Keratinocyte (primary cell): ENCODE data around the gene DCAF15.

Source experiments
- CTCF ChIP-seq, 3 experiments: IDR thresholded peaks in 1 of 3; conservative IDR thresholded peaks in 1 of 3; optimal IDR thresholded peaks in 1 of 3; 2 replicates in 2 of 3; 3 replicates in 1 of 3; pipeline versions ENCODE3 to v1.5.1; 2011; ENCODE audit warnings: low read length in 3 of 3, mild to moderate bottlenecking in 3 of 3, moderate library complexity in 2 of 3, control low read depth in 1 of 3, inconsistent platforms in 1 of 3; ENCODE audit not compliant: insufficient read depth in 2 of 3; ENCODE audit errors: extremely low read depth in 1 of 3
- EZH2 ChIP-seq: IDR thresholded peaks from one replicate; pipeline ENCODE4 v1.6.1; 2012; ENCODE audit warnings: inconsistent platforms, mild to moderate bottlenecking, low read length, moderate library complexity

GRCh38 chr19:13976446-13976845 lies 24.1 kb downstream of the DCAF15 start:
- TF ChIP-seq CTCF (optimal IDR thresholded peaks at IDR 0.05 in 1 of 3, IDR thresholded peaks at IDR 0.05 in 1 of 3, conservative IDR thresholded peaks at IDR 0.05 in 1 of 3; ENCODE audit: extremely low read depth in 1 of 3, insufficient read depth in 2 of 3, low read length in 3 of 3) (no peak), EZH2 (no peak)
